DMS153 (cell line): ENCODE data around the gene ATE1.
"Not testable (repeated sequence)": the region's sequence is repeated elsewhere in the genome, so short reads cannot be mapped to it uniquely, and the experiment has no call there.

Experiments used
- DNase-seq: peaks from one replicate; lab custom pipeline; 2025; lab: John Stamatoyannopoulos, UW

The ATE1 gene

GRCh38 chr10:121831777-121832176 is 96.1 kb downstream of the ATE1 start:
- DNase-seq, result no peak

GRCh38 chr10:121831237-121831636 is 96.6 kb downstream of the ATE1 start:
- no peak for DNase-seq

GRCh38 chr10:121830101-121830500 is 97.7 kb downstream of the ATE1 start:
- no peak for DNase-seq

- no peak for DNase-seq
Observed at GRCh38 chr10:121828045-121828444, 99.8 kb downstream of the ATE1 start.

GRCh38 chr10:121826773-121827172 is 101.1 kb downstream of the ATE1 start:
- not testable (repeated sequence) for DNase-seq

- DNase-seq, result no peak
Observed at GRCh38 chr10:121823993-121824463, 103.8 kb downstream of the ATE1 start.

- DNase-seq, result no peak
Observed at GRCh38 chr10:121822724-121823123, 105.1 kb downstream of the ATE1 start.

GRCh38 chr10:121822180-121822579 is 105.7 kb downstream of the ATE1 start:
- no peak for DNase-seq

GRCh38 chr10:121819049-121819448 is 108.8 kb downstream of the ATE1 start:
- no peak for DNase-seq

- DNase-seq, result no peak
Observed at GRCh38 chr10:121818599-121818998, 109.2 kb downstream of the ATE1 start.

GRCh38 chr10:121816197-121816596 is 111.6 kb downstream of the ATE1 start:
- no peak for DNase-seq

GRCh38 chr10:121813857-121814256 is 114.0 kb downstream of the ATE1 start:
- DNase-seq, result no peak

GRCh38 chr10:121813211-121813815 is 114.5 kb downstream of the ATE1 start:
- DNase-seq, result no peak

GRCh38 chr10:121812031-121812430 is 115.8 kb downstream of the ATE1 start:
- no peak for DNase-seq

GRCh38 chr10:121811386-121811785 is 116.4 kb downstream of the ATE1 start:
- DNase-seq, result no peak

- no peak for DNase-seq
Observed at GRCh38 chr10:121808835-121809234, 119.0 kb downstream of the ATE1 start.

- DNase-seq, result no peak
Observed at GRCh38 chr10:121804460-121804859, 123.4 kb downstream of the ATE1 start.

GRCh38 chr10:121803611-121804010 is 124.2 kb downstream of the ATE1 start:
- DNase-seq, result no peak

- DNase-seq, result no peak
Observed at GRCh38 chr10:121800831-121801230, 127.0 kb downstream of the ATE1 start.

- no peak for DNase-seq
Observed at GRCh38 chr10:121800146-121800545, 127.7 kb downstream of the ATE1 start.

GRCh38 chr10:121797490-121797889 is 130.3 kb downstream of the ATE1 start:
- no peak for DNase-seq

- no peak for DNase-seq
Observed at GRCh38 chr10:121796342-121796741, 131.5 kb downstream of the ATE1 start.

- DNase-seq, result no peak
Observed at GRCh38 chr10:121792198-121792597, 135.6 kb downstream of the ATE1 start.

GRCh38 chr10:121791761-121792160 is 136.1 kb downstream of the ATE1 start:
- no peak for DNase-seq
